HG02981 (cell line): ENCODE measurements around the gene FAM53A.
"Not testable (repeated sequence)": the region's sequence is repeated elsewhere in the genome, so short reads cannot be mapped to it uniquely, and the experiment has no call there.

Source experiments
- ATAC-seq: cut with Tn5 transposase; IDR thresholded peaks from one replicate; pipeline ENCODE4 v1.9.1; 2021; ENCODE audit warnings: mild to moderate bottlenecking, moderate library complexity; ENCODE audit not compliant: unreplicated experiment

The FAM53A gene

GRCh38 chr4:1641671-1642070 is 42.4 kb downstream of the FAM53A start:
- ATAC-seq: no peak

- ATAC-seq: not testable (repeated sequence)
These were observed 43.2 kb downstream of the FAM53A start for GRCh38 chr4:1640716-1641503.

DNA sequence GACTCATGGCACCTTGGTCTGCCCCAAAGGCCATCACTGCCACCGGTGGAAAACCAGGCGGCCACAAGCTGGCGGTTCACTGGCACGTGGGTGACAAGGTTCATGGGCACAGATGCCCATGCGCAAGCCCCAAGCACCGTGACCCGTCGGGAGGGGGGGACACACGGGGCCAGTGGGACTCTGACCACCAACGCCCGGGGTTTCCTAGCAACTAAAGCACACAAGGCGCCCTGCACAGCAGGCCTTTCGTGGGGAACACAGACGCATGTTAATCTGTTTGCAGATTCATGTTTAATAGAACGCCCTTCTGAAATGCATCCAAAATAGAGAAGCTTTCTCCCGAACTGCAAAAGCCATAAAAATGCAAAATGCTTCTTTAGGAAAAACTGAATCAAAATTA is 43.9 kb downstream of the FAM53A start:
- no peak for ATAC-seq

GRCh38 chr4:1639299-1639868 is 44.7 kb downstream of the FAM53A start:
- no peak for ATAC-seq

GRCh38 chr4:1638873-1639272 is 45.2 kb downstream of the FAM53A start:
- ATAC-seq: no peak

DNA sequence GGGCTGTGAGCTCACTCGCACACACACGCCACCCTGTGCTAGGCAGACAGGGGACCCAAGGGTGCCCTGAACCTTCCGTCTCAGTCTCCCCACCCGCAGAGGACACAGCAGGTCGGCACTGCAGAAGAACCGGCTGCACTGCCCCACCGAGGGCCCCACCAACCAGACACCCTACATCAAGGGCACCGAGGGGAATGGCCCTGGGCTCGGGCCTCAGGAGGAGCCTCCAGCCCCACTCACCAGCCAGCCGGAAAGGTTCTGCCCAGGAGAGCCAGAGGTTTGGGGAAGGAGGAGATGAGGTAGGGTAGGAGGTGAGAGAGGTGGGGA is 45.9 kb downstream of the FAM53A start:
- ATAC-seq: no peak

- no peak for ATAC-seq
These were observed 46.4 kb downstream of the FAM53A start for GRCh38 chr4:1637580-1638271.

DNA sequence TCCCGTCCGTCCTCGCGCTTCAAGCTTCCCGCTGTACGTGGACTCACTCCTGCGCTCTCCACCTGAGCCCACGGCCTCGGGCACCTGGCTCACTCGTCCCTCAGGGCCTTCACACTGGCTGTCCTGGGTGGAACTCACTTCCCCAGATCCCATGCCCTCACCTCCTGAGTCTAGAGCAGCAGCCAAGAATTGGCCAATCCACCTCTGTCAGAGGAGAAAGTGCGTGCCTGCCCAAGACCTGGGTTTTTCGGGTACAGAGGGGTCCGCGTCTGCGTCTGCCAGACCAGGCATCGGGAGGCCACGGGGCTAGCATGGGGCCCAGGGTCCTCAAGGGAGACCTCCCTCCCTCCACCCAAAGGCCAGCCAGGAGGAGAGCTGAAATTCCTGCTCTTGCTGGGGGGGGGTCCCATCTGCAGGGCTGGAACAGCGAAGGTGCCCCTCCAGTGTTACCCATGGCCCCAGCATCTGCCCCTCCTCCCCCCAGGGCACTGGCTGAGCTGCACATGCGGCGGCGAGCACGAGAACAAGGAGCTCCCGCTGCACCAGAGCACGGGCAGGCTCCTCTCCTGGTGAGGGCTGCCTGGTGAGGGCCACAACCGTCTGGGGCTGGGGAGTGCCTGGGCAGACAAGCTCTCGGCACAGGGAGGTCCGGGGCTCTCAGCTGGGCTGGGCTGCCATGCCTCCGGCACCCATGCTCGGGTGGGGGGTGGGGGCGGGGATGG is 47.5 kb downstream of the FAM53A start:
- ATAC-seq: no peak

DNA sequence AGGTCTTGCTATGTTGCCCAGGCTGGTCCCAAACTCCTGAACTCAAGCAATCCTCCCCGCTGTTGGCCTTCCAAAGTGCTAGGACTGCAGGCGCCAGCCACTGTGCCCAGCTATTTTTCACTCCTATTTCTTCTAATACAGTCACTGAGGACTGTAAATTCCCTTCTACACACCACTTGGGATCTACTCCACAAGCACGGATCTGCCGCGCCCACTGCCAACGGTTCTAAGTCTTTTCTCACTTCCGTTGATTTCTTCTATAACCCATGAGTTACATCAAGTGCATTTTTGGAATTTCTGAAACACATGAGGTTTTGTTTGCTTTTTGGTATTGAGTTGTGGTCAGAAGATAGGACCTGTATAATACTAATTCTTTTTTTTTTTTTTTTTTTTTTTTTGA is 48.6 kb downstream of the FAM53A start:
- ATAC-seq: no peak

GRCh38 chr4:1633993-1634392 is 50.1 kb downstream of the FAM53A start:
- ATAC-seq: no peak

DNA sequence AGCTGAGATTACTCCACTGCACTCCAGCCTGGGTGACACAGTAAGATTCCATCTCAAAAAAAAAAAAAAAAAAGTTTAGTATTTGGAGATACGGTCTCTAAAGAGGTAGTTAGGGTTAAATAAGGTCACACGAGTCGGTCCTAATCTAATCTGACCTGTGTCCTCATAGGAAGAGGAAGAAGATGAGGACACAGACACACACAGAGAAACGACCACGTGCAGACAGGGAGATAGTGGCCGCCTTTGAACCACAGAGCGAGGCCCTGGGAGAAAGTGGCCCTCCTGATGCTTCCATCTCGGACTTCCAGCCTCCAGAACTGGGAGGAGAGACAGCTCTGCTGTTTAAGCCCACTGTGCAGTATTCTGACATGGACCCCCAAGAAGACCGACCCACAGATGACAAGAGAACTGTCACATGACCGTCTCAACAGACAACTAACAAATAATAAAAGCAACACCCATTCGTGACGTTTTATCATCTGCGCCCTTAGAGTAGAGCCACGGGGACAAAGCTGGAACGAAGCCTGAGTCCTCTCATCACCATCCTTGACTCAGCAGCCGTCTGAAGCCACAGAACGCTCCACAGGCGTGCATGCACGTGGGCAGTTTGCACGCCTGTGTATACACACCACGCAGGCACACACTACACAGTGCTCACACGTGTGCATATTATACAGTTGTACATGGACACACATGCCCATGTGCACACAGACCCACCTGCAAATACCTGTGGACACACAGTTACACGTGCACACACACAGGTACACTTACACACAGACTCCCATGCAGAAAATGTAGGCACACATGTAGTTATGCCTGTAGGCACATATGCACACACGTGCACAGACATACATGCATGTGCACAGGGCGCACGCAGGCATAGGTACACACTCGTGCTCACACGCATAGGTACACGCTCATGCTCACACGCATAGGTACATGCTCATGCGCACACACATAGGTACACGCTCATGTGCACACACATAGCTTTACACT is 51.7 kb downstream of the FAM53A start:
- ATAC-seq: no peak

GRCh38 chr4:1631136-1631535 is 53.0 kb downstream of the FAM53A start:
- ATAC-seq: no peak

DNA sequence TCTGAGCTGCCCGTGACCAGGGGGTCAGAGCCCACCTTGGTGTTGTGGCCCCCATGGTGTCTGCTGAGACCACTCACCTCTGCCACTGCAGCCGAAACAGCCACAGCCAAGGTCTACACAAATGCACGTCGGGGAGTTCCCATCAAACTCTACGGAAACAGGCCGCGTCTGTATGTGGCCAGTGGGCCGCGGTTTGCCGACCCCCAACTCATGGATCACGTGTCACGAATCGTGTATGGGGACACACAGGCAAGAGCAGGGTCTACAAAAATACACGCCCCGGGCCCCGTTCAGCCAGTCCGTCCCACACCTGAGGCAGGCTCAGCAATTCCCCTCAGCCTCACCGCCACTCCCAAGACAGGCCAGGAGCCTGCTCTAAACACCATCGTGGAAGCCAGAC is 53.8 kb downstream of the FAM53A start:
- ATAC-seq: no peak

- ATAC-seq: no peak
These were observed 54.4 kb downstream of the FAM53A start for GRCh38 chr4:1629699-1630083.

GRCh38 chr4:1628892-1629698 is 55.0 kb downstream of the FAM53A start:
- no peak for ATAC-seq

- no peak for ATAC-seq
These were observed 56.4 kb downstream of the FAM53A start for GRCh38 chr4:1627417-1628313.

DNA sequence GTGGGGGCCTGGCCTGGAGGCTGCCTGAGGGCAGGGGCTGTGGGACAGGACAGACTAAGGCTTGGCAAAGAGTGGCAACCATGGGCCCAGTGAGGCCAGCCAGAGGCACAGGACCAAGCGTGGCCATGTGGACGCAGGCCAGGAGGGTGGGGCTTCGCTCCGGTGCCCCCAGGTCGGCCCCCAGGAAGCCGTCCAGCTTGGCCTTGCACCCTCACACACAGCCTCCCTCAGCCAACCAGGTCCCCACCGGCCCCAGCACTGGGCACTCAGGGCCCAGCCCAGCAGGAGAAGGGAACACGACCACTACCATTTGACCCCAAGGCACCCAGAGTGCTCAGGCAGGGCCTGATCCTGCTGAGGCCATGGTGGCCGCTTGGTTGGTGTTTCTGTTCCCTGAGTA is 57.2 kb downstream of the FAM53A start:
- ATAC-seq: no peak

DNA sequence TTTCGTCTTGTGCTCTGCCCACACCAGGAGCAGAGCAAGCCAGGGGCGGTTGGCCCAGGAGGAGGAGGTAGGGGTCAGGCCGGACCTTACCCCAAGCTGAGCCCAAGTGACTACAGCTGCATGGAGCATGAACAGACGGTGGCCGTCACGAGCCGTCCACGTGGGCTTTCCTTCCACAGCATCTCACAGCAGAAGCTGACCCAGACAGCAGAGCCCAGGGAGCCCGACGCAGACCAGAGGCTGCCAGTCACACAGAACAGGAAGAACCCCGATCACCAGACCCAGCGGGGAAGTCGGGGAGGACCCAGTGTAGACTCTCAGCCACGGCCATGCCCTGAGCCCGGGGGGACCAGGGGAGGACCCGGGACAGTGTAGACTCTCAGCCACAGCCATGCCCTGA is 58.0 kb downstream of the FAM53A start:
- no peak for ATAC-seq
